GM10248 (cell line): ENCODE results near the gene AKAP11.

Experiments used
- CTCF ChIA-PET: fragments of 300-600 bp; sonication (Branson Sonifier 250); formaldehyde crosslinking; extraction: SDS; loops from one replicate; lab custom pipeline; 2021; ENCODE audit warnings: antibody characterized with exemption; lab: Yijun Ruan, JAX
- POLR2A ChIA-PET: fragments of 350-650 bp; sonication (Branson Sonifier 250); formaldehyde crosslinking; extraction: SDS; loops from one replicate; lab custom pipeline; 2020; ENCODE audit warnings: antibody characterized with exemption; lab: Yijun Ruan, JAX
- DNase-seq: peaks from one replicate; pipeline ENCODE4 v3.0.0; 2012; ENCODE audit errors: extremely low spot score
- CTCF ChIP-seq: IDR thresholded peaks from 2 replicates; pipeline ENCODE4 v1.5.1; 2012; ENCODE audit warnings: mild to moderate bottlenecking, low read depth; ENCODE audit errors: extremely low read depth, missing control alignments, control extremely low read depth

The AKAP11 gene

GRCh38 chr13:42305503-42305902 lies 33.6 kb downstream of the AKAP11 start:
- no peak for DNase-seq
- no peak for TF ChIP-seq CTCF
- CTCF ChIA-PET = interaction anchor here (1.0 kb wide), 1 partner anchor 14 kb away, joined by 3 read pairs; no protein-coding TSS in a partner anchor
- POLR2A ChIA-PET = no interaction called here

GRCh38 chr13:42307461-42307860 lies 35.5 kb downstream of the AKAP11 start:
- TF ChIP-seq CTCF = no peak
- CTCF ChIA-PET = interaction anchor here (1.3 kb wide), 1 partner anchor 27 kb away, joined by 4 read pairs; no protein-coding TSS in a partner anchor
- POLR2A ChIA-PET = no interaction called here
- DNase-seq = no peak

- no peak for DNase-seq
- TF ChIP-seq CTCF = no peak
- ChIA-PET POLR2A (no interaction called here), CTCF (interaction anchor here (1.0 to 2.5 kb wide), 2 partner anchors 11 to 16 kb away, joined by 3 to 6 read pairs; no protein-coding TSS in a partner anchor)
These were observed 41.0 kb downstream of the AKAP11 start for GRCh38 chr13:42312817-42313431.

GRCh38 chr13:42318570-42318969 lies 46.6 kb downstream of the AKAP11 start:
- no peak for TF ChIP-seq CTCF
- no peak for DNase-seq
- POLR2A ChIA-PET = no interaction called here
- CTCF ChIA-PET = interaction anchor here (1.0 to 1.9 kb wide), 4 partner anchors 9 to 164 kb away, joined by 3 to 8 read pairs (median 4); no protein-coding TSS in a partner anchor

- ChIA-PET CTCF (no interaction called here), POLR2A (no interaction called here)
- no peak for DNase-seq
- TF ChIP-seq CTCF = no peak
These were observed 48.4 kb downstream of the AKAP11 start for GRCh38 chr13:42320375-42320787.

GRCh38 chr13:42322806-42323205 lies 50.9 kb downstream of the AKAP11 start:
- no peak for TF ChIP-seq CTCF
- POLR2A ChIA-PET = no interaction called here
- CTCF ChIA-PET = interaction anchor here (2.1 to 2.8 kb wide), 2 partner anchors 11 to 22 kb away, joined by 4 to 7 read pairs; no protein-coding TSS in a partner anchor
- no peak for DNase-seq
